H9 (cell line): ENCODE data around the gene LAMA3. TPM values are rescaled to one million over a fixed set of nuclear protein-coding genes. Genes with fewer than 3 reads are reported as not detected.

ENCODE experiments used
- DNase-seq: peaks from one replicate; pipeline ENCODE4 v3.0.0-alpha.2; 2017
- H2AFZ ChIP-seq: one replicate; pipeline ENCODE4 v1.6.1; 2013; ENCODE audit warnings: mild to moderate bottlenecking, low read length, control low read depth, moderate library complexity
- H2AK5ac ChIP-seq: 2 replicates; pipeline ENCODE4 v1.6.1; 2013; ENCODE audit warnings: low read length, control low read depth, mixed read lengths; ENCODE audit not compliant: insufficient read length
- H2BK120ac ChIP-seq: one replicate; pipeline ENCODE4 v1.6.1; 2013; ENCODE audit warnings: low read depth, mild to moderate bottlenecking, low read length, control low read depth, inconsistent platforms; ENCODE audit not compliant: poor library complexity, severe bottlenecking
- H2BK12ac ChIP-seq: 2 replicates; pipeline ENCODE4 v1.6.1; 2013; ENCODE audit warnings: low read length, control low read depth, mixed read lengths, low read depth; ENCODE audit not compliant: insufficient read length
- H2BK15ac ChIP-seq: 2 replicates; pipeline ENCODE4 v1.6.1; 2013; ENCODE audit warnings: low read depth, low read length, control low read depth
- H2BK20ac ChIP-seq: one replicate; pipeline ENCODE4 v1.6.1; 2013; ENCODE audit warnings: low read depth, mild to moderate bottlenecking, low read length, control low read depth, inconsistent platforms; ENCODE audit not compliant: poor library complexity, severe bottlenecking
- H2BK5ac ChIP-seq: 2 replicates; pipeline ENCODE4 v1.6.1; 2013; ENCODE audit warnings: low read length, control low read depth, mixed read lengths; ENCODE audit not compliant: insufficient read length
- H3K14ac ChIP-seq: 2 replicates; pipeline ENCODE4 v1.6.1; 2013; ENCODE audit warnings: low read length, control low read depth; ENCODE audit not compliant: insufficient read depth
- H3K18ac ChIP-seq: 2 replicates; pipeline ENCODE4 v1.6.1; 2013; ENCODE audit warnings: low read depth, mild to moderate bottlenecking, mixed read lengths, low read length, control low read depth; ENCODE audit not compliant: insufficient read length
- H3K23ac ChIP-seq: 2 replicates; pipeline ENCODE4 v1.6.1; 2013; ENCODE audit warnings: low read length, control low read depth, mixed read lengths, low read depth; ENCODE audit not compliant: insufficient read length
- H3K23me2 ChIP-seq: 2 replicates; pipeline ENCODE4 v1.6.1; 2013; ENCODE audit warnings: low read depth, mild to moderate bottlenecking, mixed read lengths, low read length, control low read depth; ENCODE audit not compliant: insufficient read length, poor library complexity, severe bottlenecking
- H3K27ac ChIP-seq: 2 replicates; pipeline ENCODE4 v1.5.1; 2013; ENCODE audit warnings: low read length, control low read depth, mixed read lengths, low read depth; ENCODE audit not compliant: insufficient read length
- H3K27me3 ChIP-seq: 2 replicates; pipeline ENCODE4 v1.6.1; 2013; ENCODE audit warnings: low read length, control low read depth, inconsistent platforms; ENCODE audit not compliant: insufficient read depth
- H3K4ac ChIP-seq: 2 replicates; pipeline ENCODE4 v1.6.1; 2013; ENCODE audit warnings: low read depth, mild to moderate bottlenecking, control low read depth, inconsistent platforms, low read length, moderate library complexity
- H3K4me1 ChIP-seq: 2 replicates; pipeline ENCODE4 v1.6.1; 2013; ENCODE audit warnings: low read length, control low read depth, inconsistent platforms; ENCODE audit not compliant: insufficient read depth
- H3K4me2 ChIP-seq: 2 replicates; pipeline ENCODE4 v1.6.1; 2013; ENCODE audit warnings: low read length, control low read depth, mixed read lengths; ENCODE audit not compliant: insufficient read length, insufficient read depth
- H3K56ac ChIP-seq: 2 replicates; pipeline ENCODE4 v1.6.1; 2013; ENCODE audit warnings: low read depth, mild to moderate bottlenecking, mixed read lengths, low read length, control low read depth; ENCODE audit not compliant: insufficient read length
- H3K79me1 ChIP-seq: 2 replicates; pipeline ENCODE4 v1.6.1; 2013; ENCODE audit warnings: low read depth, mild to moderate bottlenecking, moderate library complexity, low read length, control low read depth, inconsistent platforms; ENCODE audit not compliant: insufficient read depth, poor library complexity, severe bottlenecking
- H3K79me2 ChIP-seq: 2 replicates; pipeline ENCODE4 v1.6.1; 2013; ENCODE audit warnings: low read length, control low read depth, inconsistent platforms; ENCODE audit not compliant: insufficient read depth
- H3K9ac ChIP-seq: 2 replicates; pipeline ENCODE4 v1.6.1; 2013; ENCODE audit warnings: low read length, control low read depth, mixed read lengths; ENCODE audit not compliant: insufficient read length; ENCODE audit errors: extremely low read depth
- H3K9me3 ChIP-seq: one replicate; pipeline ENCODE4 v1.6.1; 2013; ENCODE audit warnings: low read depth, low read length, inconsistent platforms; ENCODE audit not compliant: control insufficient read depth
- H3T11ph ChIP-seq: one replicate; pipeline ENCODE4 v1.6.1; 2013; ENCODE audit warnings: mild to moderate bottlenecking, low read length, control low read depth, inconsistent platforms
- H4K20me1 ChIP-seq: one replicate; pipeline ENCODE4 v1.6.1; 2013; ENCODE audit not compliant: control insufficient read depth, insufficient read length, insufficient read depth
- H4K5ac ChIP-seq: 2 replicates; pipeline ENCODE4 v1.6.1; 2013; ENCODE audit warnings: low read depth, mild to moderate bottlenecking, mixed read lengths, low read length, control low read depth; ENCODE audit not compliant: insufficient read length
- H4K8ac ChIP-seq: replicated peaks from 2 replicates; pipeline ENCODE4 v1.6.1; 2013; ENCODE audit warnings: low read length, control low read depth, mixed read lengths, low read depth; ENCODE audit not compliant: insufficient read length
- H4K91ac ChIP-seq: 2 replicates; pipeline ENCODE4 v1.6.1; 2013; ENCODE audit warnings: low read depth, mild to moderate bottlenecking, moderate library complexity, mixed read lengths, low read length, control low read depth; ENCODE audit not compliant: insufficient read length
- H3K27ac Mint-ChIP-seq, 3 experiments: 2 replicates in 2 of 3; 3 replicates in 1 of 3; pipeline ENCODE4 v1.8.0; 2020 to 2021; ENCODE audit warnings: mixed read lengths in 3 of 3, mild to moderate bottlenecking in 1 of 3, moderate library complexity in 1 of 3
- H3K27me3 Mint-ChIP-seq: 2 replicates; pipeline ENCODE4 v1.8.0; 2021; ENCODE audit warnings: low read depth, mild to moderate bottlenecking, moderate library complexity, mixed read lengths
- H3K36me3 Mint-ChIP-seq, 3 experiments: 2 replicates in 2 of 3; 3 replicates in 1 of 3; pipeline ENCODE4 v1.8.0; 2020 to 2021; ENCODE audit warnings: low read depth in 3 of 3, mixed read lengths in 3 of 3; ENCODE audit not compliant: insufficient read depth in 1 of 3
- H3K4me1 Mint-ChIP-seq, 2 experiments: 2 replicates each; pipeline ENCODE4 v1.8.0; 2020; ENCODE audit warnings: mixed read lengths in 2 of 2
- H3K4me3 Mint-ChIP-seq, 2 experiments: 2 replicates in 1 of 2; 3 replicates in 1 of 2; pipeline ENCODE4 v1.8.0; 2020 to 2021; ENCODE audit warnings: mild to moderate bottlenecking in 2 of 2, mixed read lengths in 2 of 2, moderate library complexity in 1 of 2
- H3K9me3 Mint-ChIP-seq, 2 experiments: 2 replicates in 1 of 2; 3 replicates in 1 of 2; pipeline ENCODE4 v1.8.0; 2020; ENCODE audit warnings: mild to moderate bottlenecking in 2 of 2, mixed read lengths in 2 of 2, moderate library complexity in 1 of 2
- CTCF ChIP-seq: fragments of 200-600 bp; sonication (generic); conservative IDR thresholded peaks from 3 replicates; pipeline ENCODE4 v1.8.0; 2021; ENCODE audit warnings: antibody characterized with exemption, mild to moderate bottlenecking
- WGBS: extraction: QIAGEN DNeasy Blood & Tissue Kit; methylation state at CpG from one replicate; pipeline ENCODE4 v1.1.7; 2013; ENCODE audit warnings: missing lambda C conversion rate, low lambda C conversion rate, mixed read lengths; ENCODE audit not compliant: insufficient read length; ENCODE audit errors: extremely low coverage; 5-methylcytosine and 5-hydroxymethylcytosine counted together
- total RNA-seq: library from RNA; stranded (reverse); gene quantifications from 2 replicates; pipeline ENCODE4 v1.2.1, GENCODE V29; 2021

The LAMA3 gene
- total RNA-seq, 1 experiment from 2014 or later, result 0.33 TPM

- Histone ChIP-seq H4K5ac (no peak overlapping the region), H3K23me2 (no peaks in the 10 kb centered on the region), H2BK5ac (no peak overlapping the region), H3K14ac (no peak overlapping the region), H2BK120ac (no peak overlapping the region), H3K4me2 (no peak overlapping the region), H3K23ac (no peak overlapping the region), H2AK5ac (no peak overlapping the region), H3K18ac (no peak overlapping the region), H2BK15ac (no peak overlapping the region), H2AFZ (no peak overlapping the region), H3K4me1 (no peaks in the 10 kb centered on the region; the same call in none of the 2 replicates), H4K91ac (no peak overlapping the region), H3K27me3 (no peaks in the 10 kb centered on the region), H4K20me1 (no peaks in the 10 kb centered on the region), H3K79me2 (no peaks in the 10 kb centered on the region), H3K9me3 (no peaks in the 10 kb centered on the region), H3K79me1 (no peaks in the 10 kb centered on the region), H3K27ac (no peak overlapping the region), H2BK20ac (no peak overlapping the region), H3T11ph (no peak overlapping the region), H2BK12ac (no peak overlapping the region), H3K9ac (no peak overlapping the region), H4K8ac (no peak overlapping the region), H3K56ac (no peak overlapping the region), H3K4ac (no peak overlapping the region)
- DNase-seq, result no peak
- Mint-ChIP-seq H3K4me1 (peaks cover 4 to 6% of the 10 kb centered on the region in 2 experiments; a peak in 2 of 4 replicates), H3K27me3 (no peaks in the 10 kb centered on the region; the same call in 1 of the 2 replicates), H3K36me3 (no peaks in the 10 kb centered on the region), H3K4me3 (no peak overlapping the region), H3K9me3 (no peaks in the 10 kb centered on the region), H3K27ac (no peak overlapping the region; a peak in 1 of 7 replicates)
- no peak for TF ChIP-seq CTCF
- WGBS, result no CpG with 5 or more reads among the region's 2 CpGs
These were observed 308.8 kb downstream of the LAMA3 start for GRCh38 chr18:23998018-23998417.
